A204.1 (cell line): ENCODE measurements around the gene WNT4.

ENCODE experiments used
- FAIRE-seq: peaks from 2 replicates; lab custom pipeline; 2012; peaks lifted over from hg19 to GRCh38; lab: Jason Lieb, UNC

WNT4 gene

GRCh38 chr1:22129501-22130117 is 13.3 kb downstream of the WNT4 start:
- no peak for FAIRE-seq

DNA sequence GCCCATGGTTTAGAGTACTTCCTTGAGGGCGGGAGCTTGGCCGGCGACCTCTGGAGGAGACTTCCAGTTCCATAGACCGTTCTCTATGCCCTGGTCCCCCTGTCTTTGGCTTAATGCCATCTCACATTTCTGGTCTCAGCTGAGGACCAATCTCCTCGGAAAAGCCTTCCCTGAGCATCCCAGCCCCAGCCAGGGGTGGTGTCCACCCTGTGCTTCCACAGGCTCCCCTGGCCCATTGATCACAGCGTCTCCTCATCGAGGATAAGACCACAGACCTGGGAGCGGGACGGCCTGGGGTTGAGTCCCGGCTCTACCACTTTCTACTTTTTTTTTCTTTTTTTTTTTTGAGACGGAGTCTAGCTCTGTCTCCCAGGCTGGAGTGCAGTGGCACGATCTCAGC is 14.5 kb downstream of the WNT4 start:
- no peak for FAIRE-seq

DNA sequence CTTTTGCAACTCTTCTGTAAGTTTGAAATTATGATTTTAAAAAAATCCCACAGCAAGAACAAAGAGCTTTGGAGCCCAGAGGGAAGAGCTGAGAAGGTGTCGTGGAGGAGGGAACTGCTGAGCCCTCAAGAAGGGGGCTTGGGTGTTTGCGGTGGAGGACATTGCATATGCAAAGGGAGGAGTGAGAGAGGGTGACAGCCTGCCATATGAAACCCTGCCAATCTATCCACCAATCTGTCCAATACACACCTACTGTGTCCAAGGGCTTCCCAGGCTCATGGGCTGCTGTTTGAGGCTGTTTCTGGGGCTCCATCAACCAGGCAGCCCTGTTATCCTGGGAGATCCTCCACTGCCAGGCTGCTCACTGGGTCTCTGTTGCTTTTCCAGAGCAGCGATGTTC is 15.2 kb downstream of the WNT4 start:
- no peak for FAIRE-seq

- no peak for FAIRE-seq
Measured at GRCh38 chr1:22127248-22127647, 15.6 kb downstream of the WNT4 start.

- FAIRE-seq: no peak
Measured at GRCh38 chr1:22126531-22126930, 16.4 kb downstream of the WNT4 start.

DNA sequence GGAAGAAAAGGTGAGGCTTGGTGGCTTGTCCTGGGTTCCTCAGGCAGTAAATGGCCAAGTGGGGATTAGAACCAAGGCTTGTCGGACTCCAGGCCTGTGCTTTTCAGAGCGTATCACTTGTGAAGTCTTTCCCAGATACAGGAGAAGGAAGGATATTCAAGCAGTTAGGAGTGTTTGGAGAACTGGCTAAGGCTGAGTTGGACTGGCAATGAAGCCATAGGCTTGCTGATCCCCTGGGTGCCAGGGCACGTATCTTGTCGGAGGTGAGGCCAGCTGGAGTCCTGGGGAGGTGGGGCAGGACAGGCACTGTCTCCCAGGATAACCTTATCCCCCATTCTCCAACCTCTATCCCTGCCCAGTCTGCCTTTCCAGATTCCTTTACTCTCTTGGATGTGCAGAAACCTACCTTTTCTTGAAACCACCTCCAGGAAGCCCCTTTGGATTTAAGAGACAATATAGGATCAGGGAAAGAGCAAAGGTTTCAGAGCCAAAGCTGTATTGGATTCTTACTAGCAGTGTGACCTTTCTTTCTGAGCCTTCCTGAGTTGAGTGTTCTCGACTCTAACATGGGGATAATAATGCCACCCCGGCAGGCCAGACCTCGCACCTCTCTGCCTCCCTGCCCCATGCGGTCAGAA is 18.2 kb downstream of the WNT4 start:
- FAIRE-seq: no peak

GRCh38 chr1:22123901-22124404 is 18.9 kb downstream of the WNT4 start:
- FAIRE-seq: no peak

DNA sequence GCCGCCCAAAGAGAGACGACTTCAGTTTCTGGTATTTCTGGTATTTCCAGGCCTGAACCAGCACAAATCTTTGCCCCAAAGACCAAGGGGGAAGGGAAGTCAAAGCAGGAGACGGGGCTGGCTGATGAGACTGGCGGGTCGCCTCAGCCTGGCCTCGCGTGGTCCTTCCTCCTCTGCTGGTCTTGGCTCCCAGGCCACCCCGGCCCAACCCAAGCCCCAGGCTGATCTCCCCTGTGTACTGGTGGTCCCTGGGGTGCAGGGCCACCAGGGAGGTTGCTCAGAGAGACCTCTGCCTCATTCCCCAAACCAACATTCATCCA is 19.9 kb downstream of the WNT4 start:
- FAIRE-seq: no peak

GRCh38 chr1:22122273-22123070 is 20.4 kb downstream of the WNT4 start:
- FAIRE-seq: no peak

DNA sequence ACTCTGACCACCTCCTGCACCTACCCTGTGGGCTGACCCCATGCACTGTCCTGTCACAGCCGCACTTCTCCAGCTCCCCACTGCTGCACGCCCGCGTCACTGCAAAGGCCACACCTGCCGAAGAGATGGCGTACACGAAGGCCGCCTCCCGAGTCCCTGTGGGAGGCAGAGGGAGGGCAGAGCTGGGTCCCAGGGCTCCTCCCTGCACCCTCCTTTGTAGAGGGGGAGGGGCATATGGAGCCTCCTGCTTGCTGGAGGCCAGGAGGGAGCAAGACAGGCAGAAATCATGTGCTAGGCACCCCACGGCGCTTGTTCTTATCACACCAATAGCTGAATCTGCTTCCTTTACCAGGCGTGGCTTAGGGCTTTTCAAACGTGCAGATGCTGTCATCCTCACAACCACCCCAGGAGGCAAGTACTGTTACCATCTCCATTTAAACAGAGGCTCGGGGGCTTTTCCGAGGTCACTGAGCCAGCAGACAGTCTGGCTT is 21.4 kb downstream of the WNT4 start:
- no peak for FAIRE-seq

- FAIRE-seq: no peak
Measured at GRCh38 chr1:22120469-22120790, 22.5 kb downstream of the WNT4 start.

DNA sequence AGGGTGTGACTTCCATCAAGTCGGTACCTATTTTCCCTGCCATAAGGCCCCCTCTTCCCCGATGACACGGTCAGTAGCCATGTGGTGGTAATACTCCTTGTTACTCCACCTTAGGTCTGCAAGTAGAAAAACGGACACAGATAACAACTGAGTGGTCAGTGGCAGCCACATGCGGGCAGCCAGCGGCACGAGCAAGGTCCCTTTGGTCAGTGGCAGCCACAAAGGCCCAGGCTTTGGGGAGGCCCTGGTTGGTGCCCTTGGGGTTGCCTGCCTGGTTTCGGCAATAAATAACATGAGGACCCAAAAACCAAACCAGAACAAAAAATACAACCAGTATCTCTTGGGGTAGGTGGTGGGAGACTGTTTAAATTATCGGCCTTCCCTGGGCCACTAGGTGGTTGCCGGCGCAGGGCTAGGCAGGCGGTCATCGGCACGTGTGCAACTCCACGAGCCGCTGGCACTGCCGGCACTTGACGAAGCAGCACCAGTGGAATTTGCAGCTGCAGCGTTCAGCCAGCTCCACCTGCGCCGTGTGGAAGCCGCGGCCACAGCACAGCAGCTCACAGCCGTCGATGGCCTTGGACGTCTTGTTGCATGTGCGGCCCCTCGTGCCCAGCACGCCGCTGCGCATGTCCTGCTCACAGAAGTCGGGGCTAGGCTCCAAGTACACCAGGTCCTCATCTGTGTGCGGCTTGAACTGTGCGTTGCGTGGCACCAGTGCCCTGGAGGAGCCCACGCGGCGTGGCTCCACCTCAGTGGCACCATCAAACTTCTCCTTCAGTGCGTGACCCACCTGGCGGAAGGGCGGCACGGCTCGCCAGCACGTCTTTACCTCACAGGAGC is 23.1 kb downstream of the WNT4 start:
- no peak for FAIRE-seq

DNA sequence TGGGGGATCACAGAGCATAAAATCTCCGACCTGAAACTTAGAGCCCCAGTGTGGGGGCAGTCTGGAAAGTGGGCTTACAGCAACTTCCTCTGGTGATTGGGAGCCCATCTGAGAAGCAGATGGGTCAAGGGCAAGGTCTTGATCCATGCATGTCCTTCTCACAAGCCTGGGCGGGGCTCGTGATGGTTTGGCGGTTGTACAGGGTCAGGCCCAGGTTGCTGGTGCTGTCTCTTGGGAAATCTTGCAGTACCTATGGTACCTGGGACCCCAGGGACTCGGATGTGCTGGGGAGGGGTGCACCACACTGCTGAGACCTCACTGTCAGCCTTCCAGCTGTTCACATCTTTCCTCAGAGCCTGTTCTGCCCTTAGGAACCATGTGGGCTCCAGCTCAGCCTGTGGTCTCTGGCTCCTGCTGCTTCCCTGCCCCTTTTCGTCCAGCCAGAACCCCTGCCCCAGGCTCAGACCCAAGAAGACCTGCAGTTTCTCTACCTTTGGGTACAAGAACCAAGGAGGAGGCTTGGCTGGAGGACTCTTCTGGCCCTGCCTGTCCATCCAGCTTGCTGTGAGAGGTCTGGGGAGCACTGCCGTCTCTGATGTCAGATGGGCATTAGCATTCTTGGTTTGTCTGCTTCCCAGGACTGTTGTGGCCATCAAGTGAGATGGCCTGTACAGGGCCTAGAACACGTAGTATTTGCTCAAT is 24.5 kb downstream of the WNT4 start:
- no peak for FAIRE-seq

DNA sequence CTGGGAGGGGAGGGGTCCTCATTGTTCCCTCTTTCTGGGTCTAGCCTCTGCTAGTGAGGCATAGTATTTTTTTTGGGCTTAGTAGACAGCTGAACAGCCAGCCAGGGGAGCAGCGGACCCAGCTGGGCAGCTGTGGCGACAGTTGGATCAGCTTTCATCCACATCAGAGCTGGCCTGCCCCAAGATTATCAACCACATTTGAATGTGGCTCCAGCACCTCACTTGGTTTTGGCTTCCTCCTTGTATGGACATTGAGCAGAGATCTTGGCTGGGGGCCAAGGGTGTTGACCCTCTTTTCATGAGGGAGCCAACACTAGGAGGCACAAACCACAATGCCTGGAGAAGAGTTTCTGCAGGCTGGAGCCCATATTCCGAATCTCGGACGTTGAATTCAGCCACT is 25.0 kb downstream of the WNT4 start:
- FAIRE-seq: no peak

DNA sequence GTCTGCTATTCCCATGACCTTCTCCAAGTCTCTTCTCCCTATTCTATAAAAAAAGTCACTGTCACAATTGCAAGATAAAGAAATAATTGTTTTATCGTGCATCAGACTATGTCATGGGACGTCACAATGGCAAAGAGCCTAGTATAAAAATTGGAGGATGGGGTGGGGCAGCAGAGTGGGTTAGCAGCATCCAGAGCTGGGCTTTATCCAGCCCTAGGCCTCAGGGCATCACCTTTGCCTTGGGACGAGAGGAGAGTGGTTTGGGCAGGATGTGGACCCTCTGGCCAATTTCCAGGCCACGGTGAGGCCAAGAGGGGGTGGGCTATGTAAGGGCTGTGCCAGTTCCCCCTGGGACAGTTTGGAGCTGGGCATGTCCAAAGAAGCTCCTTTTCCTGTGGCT is 25.7 kb downstream of the WNT4 start:
- FAIRE-seq: no peak

DNA sequence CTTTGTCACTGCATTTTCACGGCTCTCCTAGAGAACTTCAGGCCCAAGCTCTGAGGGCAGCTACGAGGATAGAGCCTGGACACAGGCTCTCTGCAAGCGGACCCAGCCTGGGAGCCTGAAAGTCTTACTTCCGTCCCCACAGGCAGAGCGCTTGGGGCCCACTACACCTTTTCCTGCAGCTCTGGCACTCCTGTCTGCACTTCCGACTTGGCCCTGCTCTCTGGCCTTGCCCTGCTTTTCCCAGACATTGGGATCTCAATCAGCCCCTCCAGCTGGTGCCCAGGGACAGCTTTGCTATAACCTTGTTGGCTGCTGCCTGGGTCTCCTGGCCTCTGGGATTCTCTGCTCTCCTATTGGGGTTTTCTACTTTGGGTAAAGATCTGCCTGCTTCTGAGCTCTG is 27.6 kb downstream of the WNT4 start:
- no peak for FAIRE-seq

DNA sequence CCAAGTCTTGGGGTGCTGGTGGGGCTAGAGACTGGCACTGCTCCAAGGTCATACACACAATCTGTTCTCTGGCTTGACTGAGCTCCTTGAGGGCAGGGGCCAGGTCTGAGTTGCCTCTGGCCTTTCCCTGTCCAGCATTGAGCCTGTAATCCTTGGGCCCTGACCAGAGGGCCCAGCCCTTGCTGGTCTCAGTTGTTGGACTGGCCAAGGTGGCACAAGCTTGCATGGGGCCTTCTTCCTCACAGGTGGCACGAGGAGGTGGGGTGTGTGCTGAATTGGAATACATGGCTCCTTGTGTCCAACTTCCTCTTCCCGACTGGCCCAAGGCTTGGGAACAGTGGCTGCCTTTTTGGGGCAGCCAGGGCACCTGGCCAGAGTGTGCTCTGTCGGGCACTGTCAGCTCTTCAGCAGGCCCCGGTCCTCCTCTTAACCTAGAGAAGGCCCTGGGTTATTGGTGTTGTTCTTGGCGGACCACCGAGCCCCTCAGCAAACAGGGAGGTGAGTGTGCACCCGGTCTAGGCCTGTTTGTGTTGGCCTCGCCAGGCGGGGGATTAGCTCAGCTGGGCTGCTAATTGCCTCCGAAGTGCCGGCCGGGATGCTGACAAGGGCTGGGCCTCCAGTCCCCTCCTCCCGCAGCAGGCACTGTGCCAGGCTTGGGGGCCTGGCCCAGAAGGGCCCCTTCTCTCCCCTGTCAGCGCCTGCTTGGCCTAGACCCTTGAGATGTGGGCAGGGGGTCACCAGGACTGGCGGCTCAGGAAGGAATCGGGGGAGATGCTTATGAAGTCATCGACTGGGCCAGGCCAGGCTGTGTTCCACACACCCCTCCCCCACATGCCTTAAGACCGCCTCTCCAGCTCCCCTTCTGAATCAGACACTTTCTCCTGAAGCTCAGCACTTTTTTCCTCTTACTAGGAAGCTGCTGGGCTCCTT is 28.5 kb downstream of the WNT4 start:
- no peak for FAIRE-seq

GRCh38 chr1:22112554-22112953 is 30.3 kb downstream of the WNT4 start:
- no peak for FAIRE-seq

DNA sequence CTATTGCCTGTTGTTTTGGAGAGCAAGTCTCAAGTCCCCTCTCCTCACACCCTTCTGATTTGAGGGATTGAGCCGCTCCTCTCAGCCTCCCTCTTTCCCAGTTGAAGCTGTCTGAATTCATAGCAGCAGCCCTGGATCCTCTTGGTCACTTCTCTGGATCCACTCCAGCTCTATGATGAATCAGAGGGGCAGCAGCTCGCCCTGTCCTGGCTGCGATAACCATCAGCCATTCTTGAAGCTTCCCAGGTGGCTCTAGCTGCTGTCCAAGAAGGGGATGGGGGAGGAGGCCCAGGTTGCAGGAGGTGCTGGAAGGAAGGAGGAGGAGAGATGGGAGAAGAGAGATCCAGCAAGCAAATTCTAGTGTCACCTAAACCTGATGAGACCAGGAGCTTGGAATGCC is 31.3 kb downstream of the WNT4 start:
- no peak for FAIRE-seq

DNA sequence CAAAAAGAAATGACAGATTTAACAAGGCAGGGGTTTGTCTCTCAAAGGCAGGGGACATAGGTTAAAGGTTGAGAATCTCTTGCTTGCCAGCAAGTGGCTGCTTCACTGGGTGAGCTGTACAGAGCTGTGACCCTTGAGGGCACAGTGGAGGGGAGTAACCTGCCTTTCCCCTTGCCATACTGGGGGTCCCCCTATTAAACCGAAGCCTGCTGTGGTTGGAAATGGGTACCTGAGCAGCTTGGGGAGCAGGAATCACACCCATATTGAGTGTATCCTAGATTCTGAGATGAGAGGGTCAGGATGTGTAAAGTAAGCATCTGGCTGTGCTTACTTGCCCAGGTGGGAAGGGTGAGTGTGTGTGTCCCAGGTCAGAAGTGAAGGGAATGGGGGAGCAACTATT is 31.8 kb downstream of the WNT4 start:
- no peak for FAIRE-seq

DNA sequence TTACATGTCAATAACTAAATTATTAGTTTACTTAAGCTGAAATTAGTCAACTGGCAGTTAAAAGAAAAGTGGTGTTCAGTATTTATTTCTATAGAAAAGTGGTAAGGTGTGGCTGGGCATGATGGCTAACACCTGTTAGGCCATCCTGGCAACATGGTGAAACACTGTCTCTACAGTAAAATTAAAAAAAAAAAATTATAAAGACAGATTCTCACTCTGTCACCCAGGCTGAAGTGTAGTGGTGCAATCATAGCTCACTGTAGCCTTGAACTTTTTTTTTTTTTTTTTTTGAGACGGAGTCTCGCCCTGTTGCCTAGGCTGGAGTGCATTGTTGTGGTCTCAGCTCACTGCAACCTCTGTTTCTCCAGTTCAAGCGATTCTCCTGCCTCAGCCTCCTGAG is 32.9 kb downstream of the WNT4 start:
- FAIRE-seq: no peak
